GM12878 (cell line): Measurements from ENCODE around the gene USP9X. TPM values are rescaled to one million over a fixed set of nuclear protein-coding genes. Genes with fewer than 3 reads are reported as not detected.
"Not testable (repeated sequence)": the region's sequence is repeated elsewhere in the genome, so short reads cannot be mapped to it uniquely, and the experiment has no call there.

Experiments used
- ATAC-seq: fragments of 200-7000 bp; cut with Tn5 transposase; 3 replicates; pipeline ENCODE4 v1.9.1; 2020; ENCODE audit warnings: mild to moderate bottlenecking, moderate library complexity
- BruUV-seq: library from RNA; stranded (reverse); fragments of 400-500 nt; replicated peaks from 2 replicates; lab custom pipeline; 2021; lab: Mats Ljungman, UMichigan
- CTCF ChIA-PET: fragments of 300-600 bp; sonication (Branson Sonifier 250); formaldehyde crosslinking; extraction: SDS; loops from one replicate; lab custom pipeline; 2021; ENCODE audit warnings: inconsistent platforms; lab: Yijun Ruan, JAX
- POLR2A ChIA-PET: fragments of 350-600 bp; formaldehyde crosslinking; extraction: SDS; loops from one replicate; lab custom pipeline; 2021; ENCODE audit warnings: inconsistent platforms; lab: Charles Lee
- RAD21 ChIA-PET: fragments of 300-600 bp; sonication (Branson Sonifier 250); formaldehyde crosslinking; loops from one replicate; lab custom pipeline; 2023; ENCODE audit warnings: antibody characterized with exemption; ENCODE audit not compliant: unreplicated experiment; lab: Charles Lee
- SMC1A ChIA-PET: fragments of 300-600 bp; sonication (Branson Sonifier 250); formaldehyde crosslinking; loops from one replicate; lab custom pipeline; 2023; ENCODE audit not compliant: unreplicated experiment, uncharacterized antibody; lab: Charles Lee
- DNase-seq: peaks from one replicate; pipeline ENCODE4 v3.0.0-alpha.2; 2011; ENCODE audit warnings: low read depth, low spot score
- FAIRE-seq: peaks from 3 replicates; lab custom pipeline; 2011; peaks lifted over from hg19 to GRCh38; lab: Jason Lieb, UNC
- H2AFZ ChIP-seq: 2 replicates; pipeline ENCODE4 v1.6.0; 2011; ENCODE audit warnings: low read depth, low read length, control low read depth; ENCODE audit not compliant: control insufficient read depth
- H3K27ac ChIP-seq: 2 replicates; pipeline ENCODE4 v1.5.1; 2011; ENCODE audit warnings: control low read depth; ENCODE audit not compliant: control insufficient read depth, insufficient read depth
- H3K27me3 ChIP-seq, 2 experiments: replicated peaks in 1 of 2; 2 replicates each; pipeline versions ENCODE4 v1.6.0 to v1.6.1; 2011; ENCODE audit warnings: low read length in 1 of 2; ENCODE audit not compliant: control insufficient read depth in 2 of 2, insufficient read depth in 2 of 2
- H3K36me3 ChIP-seq, 2 experiments: 2 replicates each; pipeline ENCODE4 v1.5.1; 2011; ENCODE audit warnings: low read length in 1 of 2; ENCODE audit not compliant: control insufficient read depth in 2 of 2, insufficient read depth in 2 of 2
- H3K4me1 ChIP-seq: 2 replicates; pipeline ENCODE4 v1.6.1; 2011; ENCODE audit warnings: mild to moderate bottlenecking, low read length, moderate library complexity, mixed read lengths; ENCODE audit not compliant: control insufficient read depth, insufficient read depth
- H3K4me2 ChIP-seq: 2 replicates; pipeline ENCODE4 v1.6.0; 2011; ENCODE audit warnings: control low read depth; ENCODE audit not compliant: control insufficient read depth, insufficient read depth
- H3K4me3 ChIP-seq: fragments of 200-600 bp; sonication (generic); 2 replicates; pipeline ENCODE4 v1.5.1; 2016
- H3K79me2 ChIP-seq: 2 replicates; pipeline ENCODE4 v1.6.0; 2011; ENCODE audit warnings: low read length; ENCODE audit not compliant: control insufficient read depth, insufficient read depth
- H3K9ac ChIP-seq: 2 replicates; pipeline ENCODE4 v1.8.0; 2011; ENCODE audit warnings: low read length, control low read depth, mixed read lengths; ENCODE audit not compliant: control insufficient read depth, insufficient read depth
- H3K9me3 ChIP-seq: replicated peaks from 3 replicates; pipeline ENCODE4 v1.5.1; 2011; ENCODE audit warnings: mild to moderate bottlenecking, low read length; ENCODE audit not compliant: control insufficient read depth, insufficient read depth
- H4K20me1 ChIP-seq: 2 replicates; pipeline ENCODE4 v1.6.0; 2011; ENCODE audit not compliant: control insufficient read depth, insufficient read depth
- ESRRA ChIP-seq: IDR thresholded peaks from 2 replicates; pipeline ENCODE4 v1.6.1; 2012; ENCODE audit warnings: mild to moderate bottlenecking, low read length, improper control_type of control experiment
- RUNX3 ChIP-seq: IDR thresholded peaks from 2 replicates; pipeline ENCODE4 v1.6.1; 2012; ENCODE audit warnings: low read length, inconsistent platforms
- WGBS: methylation state at CpG from one replicate; pipeline ENCODE4 v1.1.6; 2016; ENCODE audit warnings: low lambda C conversion rate; ENCODE audit not compliant: insufficient replicate concordance, insufficient coverage; ENCODE audit errors: missing lambda C conversion rate; 5-methylcytosine and 5-hydroxymethylcytosine counted together
- in situ Hi-C: fragments of 300-500 bp; cut with MboI; formaldehyde crosslinking; loops from 9 replicates; pipeline ENCODE4 v1.14.3; 2018; ENCODE audit warnings: mixed read lengths
- intact Hi-C: fragments of 100-400 bp; cut with micrococcal nuclease; formaldehyde crosslinking; loops from one replicate; pipeline ENCODE4 v1.14.2; 2022; ENCODE audit not compliant: unreplicated experiment
- polyA plus RNA-seq, 11 experiments: library from polyadenylated mRNA; depleted of rRNA in 4 of 11; unstranded in 6 of 11; stranded (reverse) in 5 of 11; fragments of >200 nt; fragmentation: Nextera tagmentation in 4 of 11; fragmentation: Illumina TruSeq in 1 of 11; extraction: Ambion mirVana in 4 of 11; extraction: Trizol in 1 of 11; gene quantifications; 1 replicate in 1 of 11; 2 replicates in 10 of 11; pipeline versions ENCODE4 v1.2.1 to v1.2.3, GENCODE V29; 2011 to 2016; ENCODE audit warnings: inconsistent platforms in 2 of 11, missing spikeins in 2 of 11, low read depth in 1 of 11
- total RNA-seq, 4 experiments: library from RNA; depleted of rRNA in 3 of 4; stranded (reverse); fragments of >200 nt in 3 of 4; fragmentation: Illumina TruSeq in 1 of 4; extraction: Trizol in 1 of 4; gene quantifications; 2 replicates each; pipeline versions ENCODE4 v1.2.1 to v1.2.3, GENCODE V29; 2013 to 2021
- TF ChIP-seq, protein P1 (sequence below): IDR thresholded peaks from 2 replicates; pipeline ENCODE4 v1.6.1; 2011; ENCODE audit warnings: mild to moderate bottlenecking, low read depth, low read length, moderate library complexity; ENCODE audit not compliant: insufficient replicate concordance

Gene USP9X
- total and polyA plus RNA-seq, 10 of the 15 experiments (the other 5 are each of a cell fraction or from before 2014, with no cell fraction given), result 9.3 to 61.6 (median 31.7) TPM

DNA sequence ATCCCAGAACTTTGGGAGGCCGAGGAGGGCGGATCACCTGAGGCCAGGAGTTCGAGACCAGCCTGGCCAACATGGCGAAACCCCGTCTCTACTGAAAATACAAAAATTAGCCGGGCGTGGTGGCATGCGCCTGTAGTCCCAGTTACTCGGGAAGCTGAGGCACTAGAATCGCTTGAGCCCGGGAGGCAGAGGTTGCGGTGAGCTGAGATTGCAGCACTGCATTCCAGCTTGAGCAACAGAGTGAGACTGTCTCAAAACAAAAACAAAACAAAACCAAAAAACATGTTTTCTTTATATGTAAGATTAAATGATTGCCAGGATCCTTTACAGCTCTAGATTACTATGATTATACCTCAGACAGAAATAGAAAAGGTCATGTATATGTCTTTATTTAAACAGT is 66.5 kb downstream of the USP9X start:
- intact Hi-C loops, H3K4me1 ChIP-seq, H3K27ac ChIP-seq, H3K4me3 ChIP-seq, H4K20me1 ChIP-seq, H3K4me2 ChIP-seq, in situ Hi-C loops, BruUV-seq, FAIRE-seq, H3K9me3 ChIP-seq, H3K27me3 ChIP-seq, H3K9ac ChIP-seq, H3K79me2 ChIP-seq, DNase-seq, H2AFZ ChIP-seq, ATAC-seq: not testable (repeated sequence)
- RAD21 ChIA-PET, result interaction anchor here (1.6 kb wide), 1 partner anchor 101 kb away, joined by 3 read pairs; no protein-coding TSS in a partner anchor
- SMC1A ChIA-PET, result interaction anchor here (1.0 to 2.0 kb wide), 3 partner anchors 12 to 500 kb away, joined by 3 to 5 read pairs (median 3); no protein-coding TSS in a partner anchor
- CTCF ChIA-PET, result interaction anchor here (0.6 to 2.8 kb wide), 5 partner anchors 10 to 500 kb away, joined by 3 to 7 read pairs (median 4); no protein-coding TSS in a partner anchor
- POLR2A ChIA-PET, result interaction anchor here (0.6 kb wide), 1 partner anchor 455 kb away, joined by 3 read pairs; no protein-coding TSS in a partner anchor
- WGBS, result 98% methylated on average over 11 of the region's 12 CpGs
- H3K36me3 ChIP-seq, result peaks cover 0 to 27% of the 10 kb centered on the region in 2 experiments; a peak in 3 of 4 replicates

DNA sequence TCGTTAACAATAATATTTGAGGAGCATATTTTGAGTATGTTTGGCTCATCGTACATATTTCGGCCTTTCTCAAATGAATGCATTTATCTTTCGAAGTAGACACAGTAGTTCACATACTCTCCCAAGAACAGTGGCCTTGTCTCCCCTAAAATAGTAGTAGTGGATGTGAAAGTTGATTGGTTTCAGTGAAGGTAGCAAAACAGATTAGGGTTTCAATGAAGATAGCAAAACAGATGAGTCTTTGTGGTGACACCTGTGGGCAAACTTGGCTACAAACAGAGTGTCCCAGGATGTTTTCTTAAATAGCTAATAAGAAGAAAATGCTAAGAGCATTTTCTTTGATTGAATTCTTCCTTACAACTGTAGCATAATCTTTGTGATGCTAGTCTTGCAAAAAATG is 67.0 kb downstream of the USP9X start:
- no peak overlapping the region for H3K9ac ChIP-seq
- no peak for DNase-seq
- H3K4me2 ChIP-seq, result no peak overlapping the region; the same call in 1 of the 2 replicates
- WGBS, result 98% methylated on average over 4 of the region's 4 CpGs
- H3K4me1 ChIP-seq, result no peaks in the 10 kb centered on the region
- TF ChIP-seq, protein P1, sequence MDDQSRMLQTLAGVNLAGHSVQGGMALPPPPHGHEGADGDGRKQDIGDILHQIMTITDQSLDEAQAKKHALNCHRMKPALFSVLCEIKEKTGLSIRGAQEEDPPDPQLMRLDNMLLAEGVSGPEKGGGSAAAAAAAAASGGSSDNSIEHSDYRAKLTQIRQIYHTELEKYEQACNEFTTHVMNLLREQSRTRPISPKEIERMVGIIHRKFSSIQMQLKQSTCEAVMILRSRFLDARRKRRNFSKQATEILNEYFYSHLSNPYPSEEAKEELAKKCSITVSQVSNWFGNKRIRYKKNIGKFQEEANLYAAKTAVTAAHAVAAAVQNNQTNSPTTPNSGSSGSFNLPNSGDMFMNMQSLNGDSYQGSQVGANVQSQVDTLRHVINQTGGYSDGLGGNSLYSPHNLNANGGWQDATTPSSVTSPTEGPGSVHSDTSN, result no peak
- no peak for TF ChIP-seq ESRRA
- peak; percentile 24; the same call in 1 of the 2 replicates for TF ChIP-seq RUNX3
- ChIA-PET POLR2A (interaction anchor here (0.6 kb wide), 1 partner anchor 456 kb away, joined by 3 read pairs; no protein-coding TSS in a partner anchor), SMC1A (interaction anchor here (1.0 to 2.0 kb wide), 5 partner anchors 12 to 501 kb away, joined by 3 to 5 read pairs (median 3); no protein-coding TSS in a partner anchor), RAD21 (no interaction called here), CTCF (interaction anchor here (0.9 to 2.8 kb wide), 5 partner anchors 10 to 501 kb away, joined by 3 to 7 read pairs (median 4); no protein-coding TSS in a partner anchor)
- H4K20me1 ChIP-seq, result no peaks in the 10 kb centered on the region
- no peaks in the 10 kb centered on the region for H3K79me2 ChIP-seq
- H3K4me3 ChIP-seq, result no peak overlapping the region
- intact Hi-C loops, result no loop called here
- peak; percentile 42 for ATAC-seq
- H3K9me3 ChIP-seq, result no peaks in the 10 kb centered on the region
- no peaks in the 10 kb centered on the region for H3K27me3 ChIP-seq
- BruUV-seq, result no TSS peak
- no peak for FAIRE-seq
- no peak overlapping the region for H3K27ac ChIP-seq
- H2AFZ ChIP-seq, result no peak overlapping the region
- in situ Hi-C loops, result no loop called here
- H3K36me3 ChIP-seq, result peaks cover 0 to 31% of the 10 kb centered on the region in 2 experiments; a peak in 3 of 4 replicates
